Activated CD8-positive, alpha-beta memory T cell treated with anti-CD3 and anti-CD28 coated beads, Interleukin-2, amount 50 U/mL, for 1 hour (primary cell): Measurements from ENCODE around the gene FITM1.

Experiments
- DNase-seq: peaks from one replicate; pipeline ENCODE4 v3.0.0-alpha.2; 2020; ENCODE audit errors: extremely low read depth

The FITM1 gene, protein sequence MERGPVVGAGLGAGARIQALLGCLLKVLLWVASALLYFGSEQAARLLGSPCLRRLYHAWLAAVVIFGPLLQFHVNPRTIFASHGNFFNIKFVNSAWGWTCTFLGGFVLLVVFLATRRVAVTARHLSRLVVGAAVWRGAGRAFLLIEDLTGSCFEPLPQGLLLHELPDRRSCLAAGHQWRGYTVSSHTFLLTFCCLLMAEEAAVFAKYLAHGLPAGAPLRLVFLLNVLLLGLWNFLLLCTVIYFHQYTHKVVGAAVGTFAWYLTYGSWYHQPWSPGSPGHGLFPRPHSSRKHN

DNA sequence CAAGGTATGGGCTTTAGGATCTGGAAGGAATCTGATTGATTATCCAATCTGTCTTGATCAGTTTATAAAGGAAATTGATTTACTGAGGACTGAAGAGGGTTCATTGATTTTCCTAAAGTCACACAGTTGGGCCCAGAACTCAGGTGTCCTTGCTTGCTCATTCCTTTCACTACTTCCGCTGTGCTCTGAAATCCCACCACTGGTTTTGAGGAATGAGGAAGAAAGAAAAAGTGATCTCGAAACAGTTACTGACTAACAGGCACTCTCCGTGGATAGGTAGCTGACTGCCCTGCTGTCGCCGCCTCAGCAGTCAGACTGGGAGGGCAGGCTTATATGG, at the start of gene FITM1:
TSS of gene FITM1 (plus strand) at position 280 of the 337 bp plus-strand sequence. CDS start 905 bp downstream, outside the sequence.
- no peak for DNase-seq

DNA sequence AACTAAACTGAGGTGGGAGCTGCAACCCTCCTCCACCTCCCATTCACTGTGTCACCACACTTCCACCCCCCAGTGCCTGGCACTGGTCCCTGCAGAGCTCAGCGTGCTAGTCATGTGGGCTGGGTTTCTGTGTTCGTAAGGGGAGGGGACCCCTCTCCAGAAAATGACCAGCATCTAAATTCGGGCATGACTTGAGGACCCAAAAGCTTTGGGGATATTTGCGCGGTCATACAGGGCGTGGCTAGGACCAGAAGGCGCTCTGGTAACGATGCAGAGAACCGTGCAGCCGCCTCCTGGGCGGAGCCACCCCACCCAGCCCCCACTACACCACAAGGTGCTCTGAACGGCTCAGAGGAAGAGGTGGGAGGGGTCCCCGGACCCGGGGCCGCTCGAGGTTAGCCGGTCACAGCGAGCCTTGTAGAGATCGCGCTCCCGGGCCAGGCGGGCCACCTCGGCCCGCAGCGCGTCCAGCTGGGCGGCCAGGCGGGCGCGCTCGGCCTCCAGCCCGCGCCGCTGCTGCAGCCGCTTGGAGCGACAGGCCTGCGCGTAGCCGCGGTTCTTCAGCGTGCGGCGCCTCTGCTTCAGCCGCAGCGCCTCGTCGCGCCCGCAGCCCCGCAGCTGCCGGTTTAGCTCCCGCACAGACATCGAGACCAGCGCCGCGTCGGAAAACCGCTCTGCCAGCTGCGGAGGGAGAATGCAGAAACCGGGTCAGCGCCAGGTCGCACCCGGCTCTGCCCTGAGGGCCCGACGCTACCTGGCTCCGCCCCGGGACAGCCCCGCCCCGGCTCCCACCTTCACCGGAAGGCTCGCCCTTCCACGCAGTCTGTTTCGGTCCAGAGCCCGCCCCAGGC, 49.3 kb upstream of the FITM1 start:
- no peak for DNase-seq

DNA sequence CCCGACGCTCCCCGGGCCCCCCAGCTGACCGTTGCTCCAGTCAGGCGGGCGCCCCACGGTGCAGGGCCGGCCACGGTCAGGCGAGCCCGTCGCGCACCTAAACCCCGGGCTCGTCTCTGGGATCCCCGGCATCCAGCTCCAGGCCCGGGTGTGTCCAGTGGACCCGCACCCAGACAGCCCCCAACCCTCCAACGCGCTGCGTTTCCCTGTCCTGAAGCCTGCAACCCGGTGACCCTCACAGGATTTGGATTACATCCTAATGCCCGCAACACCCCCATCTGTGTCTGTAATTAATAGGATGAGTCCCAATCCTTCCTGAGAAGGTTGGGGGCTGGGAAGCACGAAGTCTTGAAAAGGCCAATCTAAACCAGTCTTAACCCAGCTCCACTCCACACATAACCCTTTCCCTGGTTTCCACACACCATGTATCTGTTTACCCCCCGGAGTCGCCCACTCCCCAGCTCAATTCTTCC, 48.7 kb upstream of the FITM1 start:
- no peak for DNase-seq

DNA sequence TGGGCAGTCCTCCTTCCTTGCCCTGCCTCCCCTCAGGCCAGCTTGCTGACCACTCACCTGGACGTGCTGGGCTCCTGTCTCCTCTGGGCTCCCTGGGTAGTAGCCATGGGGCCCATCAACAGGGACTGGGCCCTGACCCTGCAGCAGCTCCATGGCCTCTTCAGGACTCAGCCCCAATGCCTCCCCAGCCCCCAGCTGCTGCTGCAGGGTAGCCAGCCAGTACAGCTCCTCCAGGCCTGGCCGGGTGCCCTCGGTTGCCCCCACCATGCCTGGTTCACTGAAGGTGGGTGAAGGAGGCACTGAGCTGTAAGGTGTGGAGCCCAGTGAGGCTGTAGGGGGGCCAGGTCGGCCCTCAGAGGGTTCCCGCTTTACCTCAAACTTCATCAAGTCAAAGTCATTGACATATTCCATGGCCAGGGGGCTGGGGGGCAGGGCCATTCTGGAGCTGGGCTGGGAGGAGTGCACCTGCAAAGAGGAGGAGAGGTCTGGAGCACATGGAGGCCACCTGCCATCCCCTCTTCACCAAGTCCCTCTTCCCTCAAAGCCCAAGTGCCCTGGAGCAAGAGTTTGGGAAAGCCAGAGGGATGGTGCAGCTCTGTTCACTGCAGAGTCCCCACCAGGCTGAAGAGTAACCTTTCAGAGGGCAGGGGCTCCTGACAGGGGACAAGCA, 47.9 kb upstream of the FITM1 start:
- no peak for DNase-seq

DNA sequence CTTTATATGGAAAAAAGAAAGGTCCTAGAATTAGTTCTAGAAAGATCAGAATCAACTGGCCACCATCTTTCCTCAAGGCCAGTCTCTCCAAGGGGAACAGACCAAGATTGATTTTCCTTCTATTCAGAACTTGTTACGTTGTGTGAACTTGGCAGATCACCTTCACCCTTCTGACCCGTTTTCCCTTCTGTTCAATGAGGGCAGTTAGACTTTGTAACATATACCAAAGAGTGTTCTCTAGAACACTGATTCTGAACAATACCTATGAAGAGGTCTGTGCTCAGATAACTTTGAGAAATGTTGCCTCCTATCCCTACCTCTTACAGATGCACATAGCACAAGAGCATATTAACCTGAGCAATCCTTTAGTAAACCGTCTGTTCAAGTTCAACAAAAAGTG, 47.0 kb upstream of the FITM1 start:
- no peak for DNase-seq

DNA sequence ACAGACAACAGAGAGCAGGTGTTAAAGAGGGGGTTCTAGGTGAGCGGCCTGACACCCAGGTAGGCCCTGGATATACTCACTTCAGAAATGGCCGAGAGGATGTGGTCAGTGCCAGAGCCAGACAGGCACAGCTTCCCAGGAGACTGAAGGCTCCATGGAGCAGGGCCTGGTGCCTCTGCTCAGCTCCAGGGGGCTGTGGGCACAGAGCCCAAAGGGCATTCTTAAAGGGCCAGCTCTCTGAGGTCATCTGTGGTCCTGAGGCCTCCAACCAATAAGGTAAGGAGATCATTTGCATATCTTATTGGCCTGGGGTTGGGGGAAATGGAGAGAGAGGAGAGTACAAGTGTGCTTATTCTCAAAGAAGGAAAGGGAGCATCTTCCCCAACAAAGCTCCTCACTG, 46.0 kb upstream of the FITM1 start:
- no peak for DNase-seq

DNA sequence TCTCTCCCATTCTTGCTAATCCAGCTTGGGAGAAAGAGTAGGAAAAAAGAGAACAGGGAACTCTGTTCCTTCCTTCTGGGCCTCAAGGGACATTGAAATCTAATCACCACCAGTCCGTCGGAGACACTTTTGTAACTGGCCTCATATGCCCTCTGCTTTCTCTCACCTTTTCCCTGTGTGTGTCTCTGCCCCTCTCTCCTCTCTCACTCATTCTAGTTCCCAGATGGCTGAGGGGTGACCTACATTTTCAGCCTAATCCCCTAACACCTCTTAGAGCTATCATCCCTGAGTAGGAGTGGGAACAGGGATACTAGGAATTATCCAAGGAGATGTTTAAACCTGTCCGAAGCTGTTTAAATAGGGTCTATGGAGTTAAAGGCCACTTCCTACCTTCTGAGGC, 45.2 kb upstream of the FITM1 start:
- no peak for DNase-seq

DNA sequence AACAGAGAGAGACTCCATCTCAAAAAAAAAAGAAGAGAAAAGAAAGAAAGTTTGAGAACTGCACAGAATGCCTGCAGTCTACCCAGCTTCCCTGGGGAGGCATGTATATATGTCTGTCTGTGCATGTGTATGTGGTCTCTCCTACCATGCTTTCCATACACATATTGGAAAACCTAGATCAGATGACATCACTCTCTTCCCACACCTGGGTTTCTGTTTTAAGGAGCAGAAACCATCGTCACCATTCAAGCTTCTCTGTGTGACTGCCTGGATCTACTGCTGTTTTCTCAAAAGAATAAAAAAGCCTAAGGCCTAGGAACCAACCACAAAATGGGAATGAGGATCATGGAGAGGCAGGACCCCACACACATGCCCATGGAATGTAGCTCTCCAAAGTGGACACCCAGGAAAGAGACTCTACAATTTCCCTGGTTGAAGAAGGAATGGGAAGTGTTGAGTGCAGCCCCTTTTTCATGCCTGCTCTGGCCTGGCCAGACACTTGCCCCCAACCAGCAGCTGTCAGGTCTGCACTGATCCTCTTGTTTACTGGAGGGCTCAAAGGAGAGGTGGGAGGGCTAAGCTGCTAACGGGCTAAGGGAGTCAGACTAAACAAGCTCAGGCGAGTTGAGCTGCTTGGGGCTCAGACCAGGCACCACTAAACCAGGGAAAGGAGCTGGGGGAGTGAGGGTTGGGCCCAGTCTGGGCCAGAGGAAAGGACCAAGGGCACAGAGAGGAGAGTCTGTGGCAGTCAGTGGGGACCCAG, 44.1 kb upstream of the FITM1 start:
- no peak for DNase-seq

DNA sequence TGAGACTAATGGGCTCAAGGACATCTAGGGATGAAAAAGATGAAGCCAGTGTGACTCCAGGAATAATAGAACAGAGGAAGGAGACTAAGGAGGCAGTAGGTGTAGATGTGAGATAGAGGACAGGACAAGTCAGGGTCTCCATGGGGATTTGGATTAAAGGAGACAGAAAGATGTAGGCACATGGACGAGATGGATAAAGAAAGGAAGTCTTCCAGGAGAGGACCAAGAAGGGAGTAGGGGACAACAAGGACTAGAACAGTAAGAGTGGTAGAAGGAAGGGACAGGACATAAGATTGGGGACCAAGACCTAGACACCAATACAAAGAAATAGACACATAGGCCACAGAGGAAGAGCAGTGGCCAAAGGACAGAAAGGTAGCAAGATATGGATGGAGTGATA, 43.5 kb upstream of the FITM1 start:
- no peak for DNase-seq

DNA sequence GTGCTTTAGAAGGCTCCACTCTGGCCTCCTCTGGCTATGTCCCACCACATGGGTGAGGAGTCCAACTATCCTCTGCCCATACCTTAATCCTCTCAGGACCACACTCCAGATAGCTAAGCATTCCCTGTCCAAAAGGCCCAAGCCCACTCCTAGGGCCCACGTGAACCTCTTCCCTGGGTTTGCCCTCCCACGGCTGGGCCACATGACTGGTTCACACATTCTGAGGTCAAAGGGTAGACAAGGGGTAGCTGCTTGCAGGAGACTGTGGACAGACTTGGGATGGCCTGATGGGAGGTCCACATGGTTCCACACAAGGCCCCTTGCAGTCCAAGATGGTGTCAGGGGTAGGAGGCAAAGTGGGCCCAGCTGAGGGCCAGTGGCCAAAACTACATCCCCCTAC, 42.4 kb upstream of the FITM1 start:
- no peak for DNase-seq

DNA sequence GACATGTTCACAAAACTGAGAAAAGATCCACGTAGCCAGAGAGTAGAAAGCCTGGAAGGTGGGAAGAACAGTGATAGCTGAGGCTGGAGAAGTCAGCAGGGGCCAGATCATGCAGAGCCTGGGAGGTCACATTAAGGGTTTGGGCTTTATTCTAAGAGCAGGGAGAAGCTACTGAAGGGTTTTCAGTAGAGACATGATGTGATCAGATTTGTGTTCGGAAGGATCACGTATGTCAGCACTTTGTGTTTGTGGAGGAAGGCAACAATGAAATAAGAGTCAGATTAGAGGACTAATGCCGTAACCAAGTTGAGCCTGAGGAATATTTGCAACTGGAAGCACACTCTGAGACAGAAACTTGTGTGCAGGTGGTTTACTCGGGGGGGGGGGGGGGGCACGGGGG, 40.6 kb upstream of the FITM1 start:
- no peak for DNase-seq

DNA sequence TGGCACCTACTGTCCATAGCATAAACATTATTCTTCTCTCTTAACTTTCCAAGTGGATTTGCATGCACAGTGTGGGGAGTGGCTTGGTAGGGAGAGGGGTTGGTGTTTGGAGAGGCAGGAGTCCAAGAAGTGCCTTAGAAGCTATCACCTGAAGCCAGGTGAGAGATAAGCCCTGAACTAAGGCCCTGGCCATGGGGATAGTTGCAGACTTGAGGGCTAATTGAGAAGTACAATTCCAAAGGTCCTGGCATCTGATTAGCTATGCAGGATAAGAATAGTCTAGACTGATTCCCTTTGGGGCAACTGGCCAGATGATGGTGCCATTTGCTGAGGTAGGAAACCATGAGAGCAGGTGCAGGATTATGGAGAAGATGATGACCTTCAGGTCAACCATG, 38.4 kb upstream of the FITM1 start:
- no peak for DNase-seq

DNA sequence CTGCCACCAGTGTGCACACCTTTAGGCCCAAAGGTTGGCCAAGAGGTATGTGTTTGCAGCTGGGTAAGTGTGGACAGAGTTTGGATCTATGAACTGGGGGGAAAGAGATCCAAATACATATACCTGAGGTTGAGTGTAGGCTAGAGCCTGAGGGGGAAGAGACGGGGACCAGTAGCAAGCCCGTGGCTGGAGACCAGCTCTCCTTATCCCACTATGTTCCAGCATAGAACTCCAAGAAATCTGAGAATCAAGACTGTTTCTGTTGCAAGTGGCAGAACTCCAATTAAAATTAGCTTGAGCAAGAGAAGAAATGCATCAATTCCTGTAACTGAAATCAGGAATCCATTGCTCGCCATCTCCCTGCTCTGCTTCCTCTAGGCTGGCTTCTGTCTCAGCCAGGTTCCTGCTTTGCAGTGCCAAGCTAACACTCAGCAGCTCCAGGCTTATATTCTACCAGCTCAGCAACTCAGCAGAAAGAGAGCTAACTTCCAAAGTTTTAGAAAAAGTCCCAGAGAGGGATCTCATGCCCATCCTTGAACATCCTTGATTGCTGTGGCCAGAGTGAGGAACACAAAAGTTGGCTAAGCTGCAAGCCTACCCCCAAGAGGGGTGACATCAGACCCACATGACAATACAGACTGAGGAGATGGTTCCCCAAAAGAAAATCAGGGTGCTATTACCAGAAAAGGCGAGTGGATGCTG, 37.8 kb upstream of the FITM1 start:
- no peak for DNase-seq

DNA sequence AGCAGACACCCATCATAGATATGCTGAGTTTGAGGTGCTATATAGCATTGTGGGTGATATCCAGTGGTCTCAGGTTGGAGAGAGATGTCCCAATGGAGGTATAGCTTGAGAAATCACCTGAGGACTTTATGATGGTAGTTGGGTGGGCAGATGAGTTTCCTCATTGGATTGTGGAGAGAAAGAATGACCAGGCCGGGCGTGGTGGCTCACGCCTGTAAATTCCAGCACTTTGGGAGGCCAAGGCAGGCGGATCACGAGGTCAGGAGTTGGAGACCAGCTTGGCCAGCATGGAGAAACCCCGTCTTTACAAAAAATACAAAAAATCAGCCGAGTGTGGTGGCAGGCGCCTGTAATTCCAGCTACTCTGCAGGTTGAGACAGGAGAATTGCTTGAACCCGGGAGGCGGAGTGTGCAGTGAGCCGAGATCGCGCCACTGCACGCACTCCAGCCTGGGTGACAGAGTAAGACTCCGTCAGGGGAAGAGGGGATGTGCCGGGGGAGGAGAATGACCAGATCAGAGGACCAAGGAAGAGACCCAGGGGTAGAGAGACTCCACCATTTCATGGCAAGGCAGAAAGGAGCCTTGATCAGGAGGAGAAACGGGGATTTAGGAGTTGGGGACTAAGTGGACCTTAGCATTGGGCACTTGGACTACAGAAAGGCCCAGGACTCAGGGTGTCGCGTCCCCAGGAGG, 37.1 kb upstream of the FITM1 start:
- no peak for DNase-seq

DNA sequence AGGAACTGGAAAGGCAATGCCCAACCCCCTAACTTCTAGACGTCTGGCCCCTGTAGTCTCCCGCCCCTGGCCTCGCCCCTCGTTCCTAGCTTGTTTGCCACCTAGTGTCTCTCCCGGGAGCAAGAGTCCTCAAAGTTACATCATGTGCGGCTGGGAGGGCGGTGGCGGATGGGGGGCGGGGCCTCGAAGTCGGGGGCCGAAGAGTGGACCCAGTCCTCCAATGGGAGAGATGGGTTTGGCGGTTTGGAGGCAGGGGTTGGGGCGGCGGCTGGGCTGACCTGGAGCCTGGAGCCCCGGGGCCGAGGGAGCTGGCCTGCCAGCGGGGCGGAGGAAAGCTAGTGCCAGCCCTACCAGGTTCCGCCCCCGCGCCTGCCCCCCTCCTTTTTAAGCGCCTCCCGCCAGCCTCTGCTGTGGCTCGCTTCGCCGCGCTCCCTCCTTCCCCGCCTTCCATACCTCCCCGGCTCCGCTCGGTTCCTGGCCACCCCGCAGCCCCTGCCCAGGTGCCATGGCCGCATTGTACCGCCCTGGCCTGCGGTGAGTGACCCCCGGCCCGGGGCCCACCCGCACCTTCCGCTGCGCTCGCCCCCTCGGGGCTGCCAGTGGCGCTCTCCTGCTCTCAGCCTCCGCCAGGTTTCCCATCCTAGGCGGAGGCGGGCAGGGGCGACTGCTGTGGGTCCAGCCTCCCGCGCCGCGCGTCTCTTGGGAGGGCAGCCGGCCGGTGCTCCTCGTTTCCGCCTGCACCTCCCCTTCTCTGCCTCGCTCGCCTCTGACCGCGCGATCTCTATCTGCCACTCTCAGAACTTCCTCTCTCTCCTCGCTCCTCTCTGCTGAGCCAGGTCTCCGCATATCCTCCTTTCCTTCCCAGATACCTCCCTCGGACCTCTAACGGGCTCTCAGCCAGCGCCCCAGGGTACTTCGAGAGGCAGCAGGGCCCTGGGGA, 36.3 kb upstream of the FITM1 start, which contains the start of gene PCK2:
TSS of gene PCK2 (plus strand) at position 411 of the 940 bp plus-strand sequence. CDS start at position 506, 95 bp downstream.
- DNase-seq: no peak

DNA sequence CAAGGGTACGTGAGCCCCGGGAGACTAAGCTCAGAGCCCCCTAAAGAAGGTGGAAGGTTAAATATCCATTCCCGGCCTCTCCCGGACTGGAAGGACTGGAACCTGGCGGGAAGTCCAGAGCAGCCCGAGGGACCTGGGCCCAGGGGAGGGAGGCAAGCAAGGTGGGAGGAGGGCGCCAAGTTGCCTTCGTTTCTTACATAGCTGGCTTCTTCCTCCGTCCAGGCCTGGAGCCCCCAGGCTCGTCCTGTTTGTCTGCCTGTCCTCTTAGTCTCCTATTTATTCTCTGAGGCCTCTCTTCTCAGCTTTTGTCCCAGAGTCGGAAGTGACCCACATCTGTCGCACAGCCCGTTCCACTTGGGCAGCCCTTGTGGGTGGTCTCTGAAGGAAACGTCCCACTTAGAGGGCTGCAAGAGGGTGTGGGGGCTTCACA, 35.6 kb upstream of the FITM1 start:
- DNase-seq: no peak

DNA sequence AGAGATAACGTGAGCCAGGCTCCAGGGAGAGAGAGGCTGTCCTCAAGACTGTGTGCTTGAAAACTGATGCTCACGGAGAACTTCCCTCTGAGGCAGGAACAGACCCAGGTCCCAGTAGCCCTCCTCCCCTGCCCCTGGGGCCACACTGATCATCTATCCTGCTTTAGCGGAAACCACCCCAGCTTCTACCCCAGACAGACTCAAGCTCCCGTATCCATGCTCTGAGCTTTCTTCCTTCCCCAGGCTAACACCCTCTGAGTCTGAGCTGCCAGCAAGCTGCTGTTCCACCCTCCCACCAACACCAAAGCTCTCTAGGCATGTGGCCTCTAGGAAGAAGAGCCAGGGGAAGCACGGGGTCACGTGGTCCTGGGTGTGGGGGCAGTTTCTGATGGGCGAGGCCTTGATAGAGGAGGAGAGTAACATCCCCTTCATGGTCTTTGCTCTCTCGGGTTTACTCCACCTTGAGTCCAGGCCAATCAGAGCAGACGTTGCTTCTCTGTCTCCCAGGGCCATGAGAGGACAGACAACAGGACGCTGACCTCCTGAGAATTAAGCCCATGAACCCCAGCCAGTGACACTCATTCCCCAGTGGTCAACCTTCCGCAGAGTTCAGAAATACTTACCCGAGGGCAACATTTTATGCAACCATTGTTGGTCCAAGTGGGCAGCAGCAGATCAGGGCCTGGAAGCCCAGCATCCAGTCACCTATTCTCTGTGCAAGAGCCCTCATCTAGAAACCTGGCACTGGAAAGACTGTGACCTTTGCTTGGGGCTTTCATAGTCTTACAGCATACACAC, 35.0 kb upstream of the FITM1 start:
- no peak for DNase-seq

DNA sequence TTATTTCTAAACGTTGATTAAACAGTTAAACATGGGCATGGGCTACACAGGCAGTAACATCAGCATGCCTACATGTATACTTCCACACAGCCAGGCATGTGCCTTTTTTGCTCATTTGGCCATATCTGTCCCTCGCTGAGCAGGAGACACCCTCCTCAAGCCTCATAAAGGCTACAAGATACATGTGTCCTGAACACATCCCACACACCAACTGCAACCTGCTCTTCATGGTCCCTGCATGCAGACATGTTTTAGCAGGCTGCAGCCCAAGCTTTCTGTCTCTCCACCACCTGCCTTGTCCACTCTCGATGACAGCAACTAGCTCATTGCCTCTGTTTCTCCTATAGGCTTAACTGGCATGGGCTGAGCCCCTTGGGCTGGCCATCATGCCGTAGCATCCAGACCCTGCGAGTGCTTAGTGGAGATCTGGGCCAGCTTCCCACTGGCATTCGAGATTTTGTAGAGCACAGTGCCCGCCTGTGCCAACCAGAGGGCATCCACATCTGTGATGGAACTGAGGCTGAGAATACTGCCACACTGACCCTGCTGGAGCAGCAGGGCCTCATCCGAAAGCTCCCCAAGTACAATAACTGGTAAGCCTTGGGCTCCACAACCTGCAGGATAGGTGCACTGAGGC, 33.8 kb upstream of the FITM1 start:
- DNase-seq: no peak
